Right atrium auricular region (tissue), 2 donors: Measurements from ENCODE around the gene GRB2. TPM values are rescaled to one million over a fixed set of nuclear protein-coding genes. Genes with fewer than 3 reads are reported as not detected.

Experiments
- DNase-seq: peaks from one replicate; pipeline ENCODE4 v3.0.0-alpha.2; 2019; ENCODE audit warnings: low spot score
- H3K27ac ChIP-seq, 2 donors: fragments of 200-600 bp; sonication (generic); 1 replicate in 1 of 2; 2 replicates in 1 of 2; pipeline ENCODE4 v1.5.1; 2016 to 2019
- H3K27me3 ChIP-seq, 2 donors: fragments of 200-600 bp; sonication (generic); one replicate each; pipeline versions ENCODE4 v1.5.1 to v1.6.0; 2017 to 2019
- H3K36me3 ChIP-seq: fragments of 200-600 bp; sonication (generic); one replicate; pipeline ENCODE4 v1.5.1; 2016
- H3K4me1 ChIP-seq, 2 donors: fragments of 200-600 bp; sonication (generic); one replicate each; pipeline versions ENCODE4 v1.5.1 to v1.6.0; 2017 to 2019
- H3K4me3 ChIP-seq, 2 donors: fragments of 200-600 bp; sonication (generic); 1 replicate in 1 of 2; 2 replicates in 1 of 2; pipeline ENCODE4 v1.5.1; 2017 to 2019; ENCODE audit warnings: mild to moderate bottlenecking in 1 of 2, moderate library complexity in 1 of 2
- H3K9me3 ChIP-seq, 2 donors: fragments of 200-600 bp; sonication (generic); one replicate each; pipeline ENCODE4 v1.5.1; 2019
- CTCF ChIP-seq, 2 donors: fragments of 200-600 bp; sonication (generic); IDR thresholded peaks; one replicate each; pipeline ENCODE4 v1.5.1; 2019; ENCODE audit warnings: antibody characterized with exemption in 2 of 2
- total RNA-seq, 2 donors: library from RNA; depleted of rRNA; stranded (reverse); fragments of >200 nt; gene quantifications; one replicate each; pipeline ENCODE4 v1.1.0, GENCODE V29; 2016

GRB2 gene
- total RNA-seq, 2 donors from 2014 or later, result 80.8 to 112 TPM

DNA sequence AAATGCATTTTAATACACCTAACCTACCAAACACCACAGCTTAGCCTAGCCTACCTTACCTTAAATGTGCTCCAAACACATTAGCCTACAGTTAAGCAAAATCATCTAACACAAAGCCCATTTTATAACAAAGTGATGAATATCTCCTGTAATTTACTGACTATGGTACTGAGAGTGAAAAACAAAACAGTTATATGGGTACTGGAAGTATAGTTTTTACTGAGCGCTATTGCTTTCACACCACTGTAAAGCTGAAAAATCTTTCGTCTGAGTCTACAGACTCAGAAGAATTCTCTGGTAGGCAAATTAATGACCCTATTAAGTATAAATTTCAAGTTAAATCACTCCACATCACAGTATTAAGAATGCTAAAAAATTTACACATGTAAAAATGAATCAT lies 3.5 kb downstream of the GRB2 start:
- DNase-seq, result no peak
- H3K4me3 ChIP-seq, result no peak overlapping the region
- no peak for TF ChIP-seq CTCF (IDR thresholded peaks at IDR 0.05)
- no peaks in the 10 kb centered on the region for H3K27me3 ChIP-seq
- H3K27ac ChIP-seq, result no peak overlapping the region
- H3K9me3 ChIP-seq, result no peaks in the 10 kb centered on the region
- H3K36me3 ChIP-seq, result no peaks in the 10 kb centered on the region
- H3K4me1 ChIP-seq, result peaks cover 0 to 19% of the 10 kb centered on the region in 2 donors

GRCh38 chr17:75400326-75400939 lies 5.0 kb downstream of the GRB2 start:
- H3K4me3 ChIP-seq, result no peak overlapping the region
- peaks cover 0 to 14% of the 10 kb centered on the region in 2 donors for H3K4me1 ChIP-seq
- no peak for TF ChIP-seq CTCF (IDR thresholded peaks at IDR 0.05)
- no peaks in the 10 kb centered on the region for H3K9me3 ChIP-seq
- H3K27me3 ChIP-seq, result no peaks in the 10 kb centered on the region
- DNase-seq, result no peak
- H3K36me3 ChIP-seq, result no peaks in the 10 kb centered on the region
- H3K27ac ChIP-seq, result no peak overlapping the region

- Histone ChIP-seq H3K36me3 (no peaks in the 10 kb centered on the region), H3K4me1 (peaks cover 0 to 22% of the 10 kb centered on the region in 2 donors), H3K4me3 (no peak overlapping the region), H3K9me3 (no peaks in the 10 kb centered on the region), H3K27ac (no peak overlapping the region), H3K27me3 (no peaks in the 10 kb centered on the region)
- TF ChIP-seq CTCF (IDR thresholded peaks at IDR 0.05), result no peak
- DNase-seq, result no peak
Observed at GRCh38 chr17:75398279-75398678, 7.2 kb downstream of the GRB2 start.

GRCh38 chr17:75397217-75397616 lies 8.3 kb downstream of the GRB2 start:
- Histone ChIP-seq H3K9me3 (no peaks in the 10 kb centered on the region), H3K27me3 (no peaks in the 10 kb centered on the region), H3K27ac (no peak overlapping the region), H3K36me3 (no peaks in the 10 kb centered on the region), H3K4me3 (no peak overlapping the region), H3K4me1 (peaks cover 0 to 29% of the 10 kb centered on the region in 2 donors)
- no peak for DNase-seq
- TF ChIP-seq CTCF (IDR thresholded peaks at IDR 0.05), result no peak

GRCh38 chr17:75396796-75397195 lies 8.7 kb downstream of the GRB2 start:
- H3K36me3 ChIP-seq, result no peaks in the 10 kb centered on the region
- H3K27me3 ChIP-seq, result no peaks in the 10 kb centered on the region
- no peak overlapping the region for H3K27ac ChIP-seq
- no peak for TF ChIP-seq CTCF (IDR thresholded peaks at IDR 0.05)
- DNase-seq, result no peak
- peaks cover 0 to 33% of the 10 kb centered on the region in 2 donors for H3K4me1 ChIP-seq
- no peak overlapping the region for H3K4me3 ChIP-seq
- H3K9me3 ChIP-seq, result no peaks in the 10 kb centered on the region

GRCh38 chr17:75396025-75396424 lies 9.5 kb downstream of the GRB2 start:
- TF ChIP-seq CTCF (IDR thresholded peaks at IDR 0.05), result no peak
- Histone ChIP-seq H3K27ac (no peak overlapping the region), H3K4me1 (peaks cover 0 to 39% of the 10 kb centered on the region in 2 donors)

More at GRCh38 chr17:75396025-75396424, 9.5 kb downstream of the GRB2 start:
- DNase-seq, result no peak
- Histone ChIP-seq H3K36me3 (no peaks in the 10 kb centered on the region), H3K9me3 (no peaks in the 10 kb centered on the region), H3K27me3 (no peaks in the 10 kb centered on the region), H3K4me3 (no peak overlapping the region)
